GM19099 (cell line): ENCODE measurements around the gene EDAR.

Source experiments
- POLR2A ChIP-seq: IDR thresholded peaks from 3 replicates; pipeline ENCODE4 v1.6.1; 2011; ENCODE audit warnings: low read depth; ENCODE audit not compliant: insufficient read length; ENCODE audit errors: extremely low read depth

EDAR gene

DNA sequence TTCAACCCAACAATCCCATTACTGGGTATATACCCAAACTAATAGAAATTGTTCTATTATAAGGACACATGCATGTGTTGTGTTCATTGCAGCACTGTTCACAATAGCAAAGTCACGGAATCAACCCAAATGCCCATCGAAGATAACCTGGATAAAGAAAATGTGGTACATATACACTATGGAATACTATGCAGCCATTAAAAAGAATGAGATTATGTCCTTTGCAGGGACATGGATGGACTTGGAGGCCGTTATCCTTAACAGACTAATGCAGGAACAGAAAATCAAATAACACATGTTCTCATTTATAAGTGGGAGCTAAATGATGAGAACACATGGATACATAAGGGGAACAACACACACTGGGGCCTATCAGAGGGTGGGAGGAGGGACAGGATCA lies 136.6 kb downstream of the EDAR start:
- TF ChIP-seq POLR2A: no peak

- no peak for TF ChIP-seq POLR2A
Observed at GRCh38 chr2:108847000-108847399, 142.0 kb downstream of the EDAR start.

DNA sequence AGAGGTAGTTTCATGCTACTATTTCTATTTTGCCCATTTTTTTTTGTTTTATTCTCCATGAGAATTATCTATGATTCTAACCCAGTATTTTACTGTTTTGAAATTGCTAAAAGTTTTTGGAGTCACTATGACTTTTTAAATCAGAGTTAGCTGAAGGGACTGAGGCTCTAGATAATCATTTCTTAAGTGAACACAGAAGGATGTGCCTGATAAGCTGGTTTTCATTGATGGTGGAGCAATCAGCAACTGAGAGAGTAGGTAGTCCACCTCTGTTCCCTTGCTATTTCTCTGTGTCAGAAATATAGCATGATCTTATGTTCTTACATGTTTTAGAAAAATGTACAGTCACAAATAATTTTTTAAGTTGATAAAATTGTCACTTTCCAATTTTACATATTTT lies 143.1 kb downstream of the EDAR start:
- no peak for TF ChIP-seq POLR2A
